DMS153 treated with DMSO at 0.1 percent for 48 hours (cell line): Measurements from ENCODE around the gene DEFB113.
"Not testable (repeated sequence)": the region's sequence is repeated elsewhere in the genome, so short reads cannot be mapped to it uniquely, and the experiment has no call there.

Source experiments
- DNase-seq: peaks from one replicate; lab custom pipeline; 2025; ENCODE audit not compliant: unreplicated experiment; lab: John Stamatoyannopoulos, UW

DEFB113 gene, protein sequence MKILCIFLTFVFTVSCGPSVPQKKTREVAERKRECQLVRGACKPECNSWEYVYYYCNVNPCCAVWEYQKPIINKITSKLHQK

DNA sequence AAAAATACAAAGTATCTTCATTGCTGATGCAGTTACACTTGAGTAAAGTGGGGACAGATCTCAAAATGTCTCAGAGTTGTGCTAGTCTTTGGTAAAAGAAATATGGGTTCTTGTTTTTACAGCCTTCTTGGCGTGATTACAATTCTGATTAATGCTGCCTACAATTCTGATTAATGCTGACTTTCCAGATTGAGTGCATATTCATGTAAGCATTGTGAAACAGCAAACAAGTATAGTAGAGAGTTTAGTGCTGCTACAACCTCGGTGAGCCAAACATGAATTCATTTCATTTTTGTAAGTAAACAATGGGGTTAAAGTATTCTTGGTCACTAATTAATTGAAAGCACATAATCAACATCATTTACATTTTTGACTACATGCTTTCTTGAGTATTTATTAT is at the start of gene DEFB113:
TSS of gene DEFB113 (minus strand) at position 21 of the 400 bp plus-strand sequence. CDS start at position 21, 0 bp downstream.
- no peak for DNase-seq

DNA sequence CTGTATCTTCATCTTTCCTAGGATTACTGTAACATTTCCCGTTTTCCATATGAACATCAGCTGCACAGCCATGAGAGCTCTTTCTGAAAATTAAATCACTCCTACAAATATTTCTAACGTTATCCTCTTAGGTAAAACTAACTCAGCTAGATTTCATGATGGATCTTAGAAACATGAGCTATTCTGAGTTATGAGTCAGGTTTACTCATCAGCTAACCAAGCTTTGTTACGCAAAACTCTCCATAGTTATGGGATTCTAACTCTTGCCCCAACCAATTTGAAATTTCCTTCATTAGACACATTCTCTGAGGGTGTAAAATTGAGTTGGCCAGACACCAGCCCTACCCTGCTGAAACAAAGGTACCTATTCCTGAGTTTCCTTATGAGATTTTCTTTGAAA is 38.4 kb upstream of the DEFB113 start:
- no peak for DNase-seq

DNA sequence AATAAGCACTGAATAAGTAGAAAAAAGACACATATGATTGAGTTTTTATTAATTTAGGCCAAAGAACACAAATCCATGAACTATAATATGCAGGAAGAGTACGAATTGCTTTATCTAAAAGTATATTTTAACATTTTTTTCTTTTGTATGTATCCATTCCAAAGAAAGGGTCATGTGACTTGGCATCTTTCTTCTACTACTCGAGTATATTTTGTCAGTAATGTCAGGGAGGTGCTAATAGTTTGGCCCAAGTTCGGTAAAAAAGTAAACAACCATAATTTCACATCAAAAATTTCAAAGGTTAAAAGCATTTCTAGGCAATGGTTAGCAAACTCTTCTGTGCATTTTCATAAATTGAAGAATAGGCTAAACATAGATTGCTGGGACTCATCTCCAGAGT is 33.7 kb upstream of the DEFB113 start:
- DNase-seq, result no peak

DNA sequence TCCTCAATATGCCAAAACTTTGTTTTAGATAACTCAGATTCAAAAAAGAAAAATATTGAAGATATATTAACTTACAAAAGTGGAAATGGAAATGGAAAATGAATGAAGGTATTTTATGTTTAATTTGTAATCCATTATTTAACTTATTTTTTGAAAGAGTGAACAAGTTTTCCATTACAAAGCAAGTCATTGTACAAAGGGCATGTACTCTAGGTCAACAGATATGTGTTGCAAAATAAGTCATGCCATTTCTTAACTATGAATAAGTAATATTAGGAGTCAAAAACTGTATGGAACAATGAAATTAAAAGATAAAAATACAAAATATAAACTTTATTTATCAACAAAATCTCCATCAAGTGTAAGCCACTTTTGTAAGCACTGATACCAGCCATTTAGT is 25.9 kb upstream of the DEFB113 start:
- no peak for DNase-seq

DNA sequence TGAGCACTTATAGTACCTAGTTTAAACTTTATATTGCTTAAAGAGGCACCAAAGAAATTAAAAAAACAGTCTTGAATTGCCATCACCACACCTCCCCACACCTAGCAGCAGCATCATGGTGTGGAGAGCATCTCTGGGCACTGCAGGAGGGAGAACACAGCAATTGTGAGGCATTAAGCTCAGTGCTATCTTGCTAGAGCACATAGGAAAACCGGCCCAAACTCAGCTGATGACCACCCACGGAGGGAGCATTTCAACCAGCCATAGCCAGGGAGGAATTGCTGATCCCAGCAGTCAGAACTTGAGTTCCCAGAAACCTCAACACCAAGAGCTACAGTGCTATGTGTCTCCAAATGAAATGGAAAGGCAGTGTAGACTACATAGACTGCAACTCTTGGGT is 19.5 kb upstream of the DEFB113 start:
- no peak for DNase-seq

DNA sequence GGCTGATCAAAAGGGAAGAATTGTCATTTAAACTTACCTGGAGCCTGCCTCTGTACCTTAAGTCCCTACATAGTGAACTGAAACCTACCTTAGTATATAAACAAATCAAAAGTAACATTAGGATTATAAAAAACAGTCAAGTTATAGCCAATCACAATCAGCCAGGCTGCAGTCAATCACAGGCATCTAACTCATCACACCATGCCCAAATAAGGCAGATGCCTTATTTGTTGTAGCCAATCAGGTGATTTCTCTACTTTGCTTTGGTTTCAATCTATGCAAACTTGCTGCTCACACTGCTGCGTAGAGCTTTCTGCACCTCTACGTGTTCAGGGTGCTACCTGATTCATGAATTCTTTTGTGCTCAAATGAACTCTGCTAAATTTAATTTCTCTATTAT is 18.3 kb upstream of the DEFB113 start:
- no peak for DNase-seq

DNA sequence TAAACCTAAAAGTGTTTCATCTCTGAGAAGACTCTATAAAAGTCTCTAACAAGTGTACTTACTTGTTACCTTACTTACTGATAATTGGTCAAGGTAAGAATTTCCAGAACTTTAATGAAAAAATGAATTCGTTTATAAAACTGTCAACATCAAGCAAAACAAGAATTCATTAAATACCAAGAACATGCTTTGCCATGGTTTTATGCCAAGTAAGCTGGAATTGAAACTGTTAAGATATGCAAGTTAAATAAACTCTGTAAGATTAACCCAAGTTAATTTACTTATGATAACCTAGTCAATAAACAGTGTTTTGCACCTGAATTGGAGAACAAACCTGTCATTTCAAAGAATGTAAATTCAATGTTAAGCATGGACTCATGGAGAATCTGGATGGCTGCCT is 17.1 kb upstream of the DEFB113 start:
- DNase-seq, result no peak

DNA sequence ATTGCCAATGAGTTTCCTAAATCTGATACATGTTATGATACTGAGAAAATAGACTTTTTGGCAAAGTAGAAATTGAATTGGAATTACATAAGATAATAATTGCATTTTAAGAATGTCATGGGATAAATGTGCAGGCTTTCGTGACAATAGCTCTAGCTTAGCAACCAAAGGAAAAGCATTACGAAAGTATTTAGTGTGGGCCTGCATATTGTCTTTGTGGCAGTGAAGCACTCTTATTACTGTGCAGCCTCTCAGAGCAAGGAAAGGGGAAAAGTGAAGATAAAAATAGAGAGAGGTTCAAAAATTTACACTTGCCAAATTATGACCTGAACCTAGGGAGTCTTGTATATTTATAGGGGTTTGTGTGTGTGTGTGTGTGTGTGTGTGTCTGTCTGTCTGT is 12.6 kb upstream of the DEFB113 start:
- no peak for DNase-seq

DNA sequence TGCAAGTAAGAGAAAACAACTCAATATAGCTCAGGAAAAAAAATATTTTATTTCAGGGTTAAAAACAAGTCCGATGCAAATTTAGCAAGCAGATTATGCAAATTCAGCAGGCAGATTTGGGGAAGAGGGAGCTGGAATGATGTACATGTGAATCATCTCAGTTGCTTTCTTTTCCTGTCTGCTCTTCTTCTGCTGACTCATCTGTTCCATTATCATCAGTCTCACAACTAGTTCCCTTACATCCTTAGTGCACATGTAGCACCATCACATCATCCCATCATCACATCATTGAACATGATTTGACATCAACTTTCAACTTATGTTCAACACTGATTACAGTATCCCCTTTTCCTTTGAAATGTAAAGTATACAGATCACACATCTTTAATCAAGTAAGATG is 11.5 kb upstream of the DEFB113 start:
- DNase-seq, result no peak

DNA sequence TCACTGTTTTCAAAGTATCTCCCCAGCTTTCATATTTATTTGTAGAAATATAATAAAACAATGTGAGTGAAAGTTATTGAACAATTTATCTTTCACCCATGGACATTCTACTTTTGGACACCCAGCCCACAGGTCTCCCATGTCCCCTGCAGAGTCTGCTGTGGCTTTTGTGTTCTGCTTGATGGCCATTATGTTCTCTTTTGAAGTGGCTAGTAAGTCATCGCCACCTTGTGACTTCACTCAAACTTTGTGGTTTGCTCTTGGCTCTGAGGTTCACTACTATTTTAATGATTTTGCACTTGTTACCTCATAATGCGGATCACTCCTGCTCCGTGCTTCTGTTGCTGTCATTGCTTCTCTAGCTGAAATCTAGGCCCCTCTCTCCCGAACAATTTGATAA is 10.2 kb upstream of the DEFB113 start:
- no peak for DNase-seq

DNA sequence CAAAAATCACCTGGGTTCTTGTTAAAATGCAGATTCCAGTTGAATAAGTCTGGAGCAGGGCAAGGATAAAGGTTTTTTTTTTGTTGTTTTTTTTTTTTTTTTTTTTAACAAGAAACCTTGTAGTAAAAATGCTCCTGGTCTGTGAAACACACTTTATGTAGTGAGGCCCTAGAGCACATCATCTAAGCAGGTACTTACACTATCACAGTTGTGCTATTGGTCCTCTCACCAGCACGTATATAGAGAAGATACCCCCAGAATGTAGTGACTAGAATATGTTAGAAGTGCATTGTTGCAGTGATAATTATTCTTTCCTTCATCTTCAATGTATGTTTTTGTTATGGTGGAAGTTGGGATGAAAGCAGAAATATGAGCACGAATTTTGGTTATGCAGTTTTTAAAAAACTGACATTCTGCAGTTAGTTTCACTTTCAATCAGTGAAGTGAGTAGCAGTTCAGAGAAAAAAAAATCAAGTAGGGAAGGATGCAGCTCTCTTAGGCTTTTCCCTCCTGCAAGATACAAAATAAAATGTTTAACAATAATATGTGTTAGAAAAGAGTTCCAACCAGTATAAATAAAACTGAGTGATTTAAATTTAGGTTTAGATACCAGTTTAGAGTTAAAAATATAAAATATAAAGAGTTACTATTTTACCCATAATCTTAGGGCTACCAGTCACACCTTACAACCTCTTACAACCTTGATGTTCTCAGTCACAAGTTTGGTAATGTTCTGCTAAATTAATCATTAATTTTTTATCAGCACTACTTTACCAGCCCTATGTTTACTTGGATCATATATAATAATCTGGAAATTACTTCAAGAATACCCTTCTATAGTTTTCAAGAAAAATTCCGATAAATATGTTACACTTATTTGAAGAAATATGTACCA is 9.2 kb upstream of the DEFB113 start:
- DNase-seq, result no peak

DNA sequence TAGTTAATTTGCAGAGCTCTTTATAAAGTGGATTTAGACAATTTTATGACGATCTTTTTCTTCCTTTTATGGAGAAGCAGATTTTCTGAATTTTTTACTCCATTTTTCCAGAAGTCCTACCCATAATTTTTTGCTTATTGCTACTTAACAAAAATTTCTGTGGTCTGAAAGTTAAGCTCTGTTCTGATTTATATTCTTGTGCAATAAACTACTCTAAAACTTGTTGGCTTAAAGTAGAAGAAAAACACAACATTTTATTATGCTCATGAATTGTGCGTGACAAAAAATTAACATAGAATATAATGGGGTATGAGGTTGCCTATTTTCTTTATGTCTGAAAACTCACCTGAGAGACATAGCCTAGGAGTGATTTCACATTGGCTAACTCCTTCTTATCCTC is 2.6 kb downstream of the DEFB113 start:
- no peak for DNase-seq

DNA sequence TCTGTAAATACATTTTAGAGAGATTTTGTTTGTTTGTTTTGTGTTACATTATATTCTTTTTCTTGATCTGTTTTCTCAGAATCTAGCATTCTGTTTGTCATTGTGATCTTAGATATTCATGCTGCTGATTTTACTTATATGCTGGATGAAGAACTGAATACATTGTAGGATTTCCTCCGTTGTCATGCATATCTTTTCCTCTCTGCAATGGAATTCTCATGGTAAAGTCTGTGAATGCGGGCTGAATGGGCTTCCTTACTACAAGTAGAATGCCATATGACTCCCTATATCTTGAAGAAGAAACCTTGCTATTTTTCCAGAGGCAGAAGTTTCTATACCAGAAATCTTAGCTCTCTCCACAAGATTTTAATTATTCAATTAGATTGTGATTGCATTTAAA is 3.1 kb downstream of the DEFB113 start:
- no peak for DNase-seq

DNA sequence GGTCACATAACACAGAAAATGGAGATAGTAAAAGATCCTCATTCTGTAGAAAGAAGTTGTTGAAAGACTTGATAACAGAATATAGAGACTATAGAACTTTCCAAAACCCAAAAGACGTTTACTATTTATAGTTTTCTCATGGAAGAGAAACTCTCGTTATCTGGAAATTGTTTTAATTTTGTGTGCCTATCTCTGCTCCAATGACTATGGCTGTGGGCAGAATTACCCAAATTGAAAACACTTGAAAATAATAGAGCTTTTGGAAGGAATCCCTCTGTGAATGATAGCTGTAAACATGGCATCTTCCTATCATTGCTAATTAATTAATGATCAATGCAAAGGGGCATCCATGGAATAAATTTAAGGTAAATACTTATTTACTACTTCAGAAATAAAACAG is 5.4 kb downstream of the DEFB113 start, which contains the start of gene DEFB114:
TSS of gene DEFB114 (minus strand) at position 101 of the 400 bp plus-strand sequence. CDS start at position 42, 59 bp downstream.
- DNase-seq, result no peak

DNA sequence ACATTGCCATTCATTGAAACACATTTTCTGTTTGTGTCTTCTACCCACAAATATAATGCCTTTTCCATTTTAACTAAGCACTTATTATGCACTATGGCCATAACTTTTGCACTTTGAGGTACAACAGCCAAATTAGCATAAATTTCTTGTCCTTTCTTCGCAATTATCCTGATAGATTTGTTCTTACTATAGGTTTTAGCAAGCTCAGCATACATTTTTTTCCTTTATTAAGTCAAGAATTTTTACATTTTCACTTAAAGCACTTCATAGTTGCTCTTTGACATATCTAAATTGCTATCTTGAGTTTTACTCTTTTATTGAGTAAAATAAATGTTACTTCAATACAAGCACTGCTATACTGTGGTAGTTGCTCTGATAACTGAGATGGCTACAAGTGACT is 11.2 kb downstream of the DEFB113 start:
- no peak for DNase-seq

DNA sequence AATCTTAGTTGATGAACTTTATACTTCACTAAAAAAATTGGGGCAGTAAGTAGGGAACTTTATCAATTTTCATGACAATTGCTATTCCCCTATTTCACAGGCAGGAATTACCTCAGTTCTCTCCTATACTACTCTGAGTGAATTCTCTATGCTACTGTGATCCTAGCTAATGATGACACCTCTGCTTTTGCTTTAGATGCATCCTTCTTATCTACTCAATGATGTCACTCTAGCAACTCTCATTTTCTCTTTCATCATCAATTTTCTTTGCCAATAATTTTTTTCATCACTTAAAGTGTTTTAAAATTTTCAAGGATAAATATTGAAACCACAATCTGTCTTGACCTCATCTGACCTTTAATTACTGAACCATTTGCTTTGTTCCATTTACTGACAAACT is 13.6 kb downstream of the DEFB113 start:
- no peak for DNase-seq

DNA sequence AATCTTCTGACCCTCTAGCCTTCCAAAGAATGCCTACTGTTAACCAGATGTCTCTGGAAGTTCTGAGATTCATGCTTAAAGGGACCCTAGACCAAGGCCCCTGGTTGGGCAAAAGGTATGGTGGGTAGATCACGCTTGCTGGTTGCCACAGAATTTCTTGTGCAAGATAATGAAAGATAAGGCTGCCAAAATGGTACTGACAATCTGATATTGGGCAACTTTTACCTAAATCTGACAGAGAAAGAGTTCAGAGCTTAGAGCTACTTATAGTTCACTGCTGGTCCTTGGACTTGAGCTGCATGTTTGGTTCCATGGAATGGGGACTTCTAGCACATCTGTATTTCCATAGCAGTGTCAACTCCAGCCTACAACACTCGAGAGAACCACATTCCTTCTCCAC is 17.5 kb downstream of the DEFB113 start:
- no peak for DNase-seq

DNA sequence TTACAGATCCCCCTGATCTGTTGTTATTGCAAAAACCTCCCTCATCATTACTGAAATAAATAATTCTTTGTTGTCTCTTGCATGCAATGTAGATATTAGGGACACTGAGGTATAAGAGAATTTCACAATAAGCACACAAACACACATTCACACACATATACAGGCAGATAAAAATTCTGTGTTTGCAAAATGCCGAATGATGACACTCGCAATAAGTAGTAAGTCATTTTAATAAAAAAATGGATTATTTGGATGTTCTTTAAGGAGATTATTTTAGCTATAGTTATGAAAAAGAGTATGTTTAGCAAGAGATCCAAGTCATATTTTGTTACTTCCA is 19.0 kb downstream of the DEFB113 start:
- no peak for DNase-seq

DNA sequence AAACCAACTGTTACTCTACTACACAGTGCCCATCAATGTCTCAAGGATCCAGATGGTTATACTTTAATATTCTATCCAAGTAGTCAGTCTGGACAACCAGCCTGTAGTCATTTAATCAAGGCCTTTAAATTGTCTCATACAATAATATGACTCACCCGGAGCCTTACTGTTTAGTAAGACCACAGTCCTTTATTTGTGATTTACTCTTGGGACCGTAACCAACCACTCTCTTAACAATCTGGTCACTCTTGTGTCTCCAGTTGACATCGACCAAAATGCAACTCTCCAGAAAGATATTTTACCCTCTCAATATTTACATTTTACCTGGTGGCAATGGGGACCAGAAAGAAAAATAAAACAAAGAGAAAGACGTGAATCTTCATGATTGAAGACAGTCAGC is 20.4 kb downstream of the DEFB113 start:
- DNase-seq, result no peak

DNA sequence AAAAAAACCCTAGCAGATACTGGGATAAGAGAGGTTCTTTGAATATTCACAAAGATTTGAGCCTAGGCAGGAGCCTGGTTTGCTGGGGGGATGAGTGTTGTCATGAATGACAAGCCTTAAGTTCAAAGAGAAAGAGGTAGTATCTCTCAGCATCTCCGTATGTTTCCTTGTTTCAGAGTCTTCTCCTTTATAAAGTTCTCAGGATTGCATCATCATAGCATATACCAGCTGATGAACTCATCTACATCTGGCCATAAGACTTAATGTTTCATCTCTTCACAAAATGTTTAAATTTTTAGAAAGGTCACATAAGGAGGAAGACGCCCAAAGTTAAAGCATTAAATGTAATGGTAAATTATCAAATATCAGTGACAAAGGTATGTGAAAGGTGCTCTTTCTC is 22.6 kb downstream of the DEFB113 start:
- DNase-seq, result no peak

DNA sequence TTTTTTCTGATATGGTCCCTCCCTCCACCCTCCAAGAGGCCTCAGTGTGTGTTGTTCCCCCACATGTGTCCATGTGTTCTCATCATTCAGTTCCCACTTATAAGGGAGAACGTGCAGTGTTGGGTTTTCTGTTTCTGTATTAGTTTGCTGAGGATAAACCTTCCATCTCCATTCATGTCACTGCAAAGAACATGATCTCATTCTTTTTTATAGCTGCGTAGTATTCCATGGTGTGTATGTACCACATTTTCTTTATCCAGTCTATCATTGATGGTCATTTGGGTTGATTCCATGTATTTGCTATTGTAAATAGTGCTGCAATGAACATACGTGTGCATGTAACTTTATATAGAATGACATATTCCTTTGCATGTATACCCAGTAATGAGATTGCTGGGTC is 25.4 kb downstream of the DEFB113 start:
- not testable (repeated sequence) for DNase-seq

DNA sequence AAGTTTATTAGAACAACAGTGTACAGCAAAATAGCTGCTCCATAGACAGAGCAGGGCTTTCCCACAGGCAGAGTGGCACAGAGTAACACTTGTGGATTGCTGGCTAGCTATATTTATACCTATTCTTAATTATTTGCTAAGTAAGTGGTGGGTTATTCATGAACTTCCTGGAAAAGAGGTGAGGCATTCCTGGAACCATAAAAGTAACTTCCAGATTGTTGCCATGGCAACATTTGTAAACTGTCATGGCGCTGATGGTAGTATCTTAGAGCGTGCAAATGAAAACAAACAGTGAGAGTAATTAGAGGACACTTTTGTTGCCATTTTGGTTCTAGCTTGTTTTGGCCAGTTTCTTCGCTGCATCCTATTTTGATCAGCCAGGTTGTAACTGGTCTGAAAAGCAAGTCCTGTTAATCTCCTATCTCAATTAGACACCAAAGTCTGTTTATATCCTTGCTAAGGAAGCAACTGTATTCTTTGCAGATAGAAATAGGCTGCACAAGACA is 29.4 kb downstream of the DEFB113 start:
- no peak for DNase-seq

DNA sequence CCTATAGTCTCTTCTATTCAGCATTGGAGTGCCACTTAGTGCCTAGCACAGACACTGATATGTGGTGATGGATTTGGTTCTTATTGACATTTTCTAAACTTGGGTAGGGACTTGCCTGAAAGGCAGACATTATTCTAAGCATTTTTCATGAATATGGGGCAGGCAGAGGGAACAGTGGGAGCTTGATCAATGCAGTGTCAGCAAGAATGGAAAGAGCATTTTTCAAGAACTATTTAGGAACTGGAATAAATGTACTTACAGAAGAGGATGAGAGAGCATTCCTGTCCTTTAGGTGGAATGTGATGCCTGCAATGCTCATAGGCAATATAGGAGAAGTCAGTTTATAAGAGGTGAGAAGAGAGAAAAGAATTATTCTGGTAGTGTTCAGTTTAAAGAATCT is 31.6 kb downstream of the DEFB113 start:
- no peak for DNase-seq
